ENCODE results near the gene PLAC8L1. TPM values are rescaled to one million over a fixed set of nuclear protein-coding genes. Genes with fewer than 3 reads are reported as not detected.

Gene PLAC8L1
- total and polyA plus RNA-seq, 2 of the 8 experiments (the other 6 are each of a cell fraction or from before 2014, with no cell fraction given): 0.42 TPM; not detected in 1

DNA sequence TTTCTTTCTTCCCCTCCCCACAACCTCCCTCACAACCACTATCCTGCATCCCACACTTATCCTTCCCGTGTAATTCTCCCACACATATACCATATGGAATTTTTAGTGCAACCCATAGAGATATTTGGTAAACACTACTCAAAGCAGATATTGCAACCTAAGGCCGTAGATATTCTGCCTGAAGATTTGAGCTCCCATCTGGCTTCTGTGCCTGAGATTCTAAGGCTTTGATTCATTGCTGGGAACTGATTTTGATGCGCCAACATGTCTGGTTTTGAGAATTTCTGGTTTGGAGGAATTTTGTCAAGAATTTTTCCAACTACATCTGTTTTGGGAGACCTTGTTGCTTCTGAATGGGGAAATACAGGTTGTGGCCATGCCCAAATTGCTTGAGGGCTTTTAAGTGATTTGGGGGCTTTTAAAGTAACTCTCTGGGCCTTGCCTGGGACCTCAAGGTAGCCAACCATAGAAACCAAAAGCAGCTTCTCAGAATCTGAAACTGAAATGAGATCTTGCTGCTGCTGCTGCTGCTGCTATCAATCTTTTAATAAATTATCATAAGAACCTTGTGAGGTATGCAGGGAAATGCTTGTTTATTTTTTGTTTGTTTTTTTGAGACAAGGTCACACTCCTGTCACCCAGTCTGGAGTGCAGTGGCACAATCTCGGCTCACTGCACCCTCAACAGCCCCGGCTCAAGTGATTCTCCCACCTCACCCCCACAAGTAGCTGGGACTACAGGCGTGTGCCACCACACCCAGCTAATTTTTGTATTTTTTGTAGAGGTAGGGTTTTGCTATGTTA lies 36.2 kb downstream of the PLAC8L1 start:
- H3K27me3 ChIP-seq (replicated peaks in 1 of 4; ENCODE audit: control insufficient read depth in 3 of 4, extremely low read depth in 1 of 4, insufficient read depth in 3 of 4, low read length in 3 of 4): no peaks in the 10 kb centered on the region; a peak in 2 of 7 replicates
- no peak for TF ChIP-seq EP300 (IDR thresholded peaks at IDR 0.05; ENCODE audit: borderline replicate concordance in 1 of 2, low read depth in 2 of 2, low read length in 2 of 2)
- TF ChIP-seq, protein P1, sequence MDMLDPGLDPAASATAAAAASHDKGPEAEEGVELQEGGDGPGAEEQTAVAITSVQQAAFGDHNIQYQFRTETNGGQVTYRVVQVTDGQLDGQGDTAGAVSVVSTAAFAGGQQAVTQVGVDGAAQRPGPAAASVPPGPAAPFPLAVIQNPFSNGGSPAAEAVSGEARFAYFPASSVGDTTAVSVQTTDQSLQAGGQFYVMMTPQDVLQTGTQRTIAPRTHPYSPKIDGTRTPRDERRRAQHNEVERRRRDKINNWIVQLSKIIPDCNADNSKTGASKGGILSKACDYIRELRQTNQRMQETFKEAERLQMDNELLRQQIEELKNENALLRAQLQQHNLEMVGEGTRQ (IDR thresholded peaks at IDR 0.05; ENCODE audit: low read length): no peak
- H2BK5ac ChIP-seq (ENCODE audit: low read depth, low read length): no peak overlapping the region
- DNase-seq (ENCODE audit: low read depth in 1 of 2, low spot score in 2 of 2): no peak
- FAIRE-seq: no peak
- no peak overlapping the region for H2BK12ac ChIP-seq (ENCODE audit: low read depth, low read length)
- no peaks in the 10 kb centered on the region for H4K20me1 ChIP-seq (replicated peaks in 1 of 2; ENCODE audit: control insufficient read depth in 1 of 2, insufficient read depth in 2 of 2, low read length in 2 of 2)
- WGBS, 2 experiments (ENCODE audit: extremely low coverage in 1 of 2, insufficient coverage in 1 of 2, insufficient read length in 1 of 2, insufficient replicate concordance in 2 of 2, low coverage in 1 of 2, low lambda C conversion rate in 2 of 2, missing lambda C conversion rate in 1 of 2): 92% methylated on average over 6 of the region's 6 CpGs; no CpG with 5 or more reads in 1 of the 2 experiments
- H3K9ac ChIP-seq (replicated peaks in 1 of 4; ENCODE audit: extremely low read depth in 1 of 4, low read depth in 3 of 4, low read length in 3 of 4): no peak overlapping the region
- H3K4me3 ChIP-seq (ENCODE audit: extremely low read depth in 1 of 4, insufficient read depth in 2 of 4, low read depth in 3 of 4, low read length in 4 of 4): no peak overlapping the region
- no peaks in the 10 kb centered on the region for H3K9me3 ChIP-seq (ENCODE audit: insufficient read depth in 2 of 2, low read depth in 1 of 2, low read length in 1 of 2)
- H2BK20ac ChIP-seq (ENCODE audit: low read length): no peak overlapping the region
- H3K79me1 ChIP-seq (ENCODE audit: low read depth, low read length): no peaks in the 10 kb centered on the region
- no peak overlapping the region for H4K5ac ChIP-seq (ENCODE audit: insufficient read length, low read depth, low read length)
- H3K4me1 ChIP-seq (replicated peaks in 1 of 4; ENCODE audit: control insufficient read depth in 3 of 4, insufficient read depth in 4 of 4, low read length in 3 of 4): peaks cover 6 to 14% (median 10%) of the 10 kb centered on the region in 4 experiments; a peak in 6 of 7 replicates
- no peaks in the 10 kb centered on the region for H3K79me2 ChIP-seq (ENCODE audit: control insufficient read depth in 1 of 2, insufficient read depth in 2 of 2, low read length in 2 of 2)
- no peak overlapping the region for H2BK120ac ChIP-seq (replicated peaks; ENCODE audit: low read depth, low read length)
- H2AK5ac ChIP-seq (ENCODE audit: low read depth, low read length): no peak overlapping the region
- H3K4ac ChIP-seq (replicated peaks; ENCODE audit: insufficient read length, low read depth, low read length): no peak overlapping the region
- no peak overlapping the region for H3K56ac ChIP-seq (replicated peaks; ENCODE audit: insufficient read length, low read depth, low read length)
- H4K91ac ChIP-seq (replicated peaks; ENCODE audit: insufficient read length, low read length): no peak overlapping the region
- ChIA-PET CTCF (ENCODE audit: partially characterized antibody) (interaction anchor here (0.8 to 3.0 kb wide), 3 partner anchors 10 to 28 kb away, joined by 3 to 16 read pairs (median 5); no protein-coding TSS in a partner anchor), POLR2A (ENCODE audit: partially characterized antibody) (interaction anchor here (0.6 to 1.6 kb wide), 2 partner anchors 10 to 30 kb away, joined by 3 read pairs; no protein-coding TSS in a partner anchor)
- no peak overlapping the region for H2AFZ ChIP-seq (ENCODE audit: low read length)
- H3K14ac ChIP-seq (ENCODE audit: insufficient read length): no peak overlapping the region
- H4K8ac ChIP-seq (ENCODE audit: extremely low read depth, insufficient read depth, low read length): no peak overlapping the region
- no peak overlapping the region for H3K4me2 ChIP-seq (ENCODE audit: insufficient read depth in 1 of 2, low read depth in 2 of 2, low read length in 2 of 2)
- H2BK15ac ChIP-seq (ENCODE audit: low read length): no peak overlapping the region
- no peak overlapping the region for H3K27ac ChIP-seq (ENCODE audit: low read depth, low read length)
- H3K18ac ChIP-seq (ENCODE audit: extremely low read depth, low read length): no peak overlapping the region
- peaks cover 5% of the 10 kb centered on the region; the same call in 1 of the 2 replicates for H3K23me2 ChIP-seq (ENCODE audit: low read depth, low read length)
- H3K36me3 ChIP-seq (ENCODE audit: control insufficient read depth in 2 of 4, insufficient read depth in 4 of 4, low read length in 3 of 4): no peaks in the 10 kb centered on the region
- no peak overlapping the region for H3K23ac ChIP-seq (ENCODE audit: insufficient read length)

All from H1 (cell line).